ENCODE data around the gene SMTN. TPM values are rescaled to one million over a fixed set of nuclear protein-coding genes. Genes with fewer than 3 reads are reported as not detected.
A peak's percentile ranks its signal among the peaks of the same experiment; 100 is the strongest.

SMTN gene
- total and polyA plus RNA-seq, 10 of the 15 experiments (the other 5 are each of a cell fraction or from before 2014, with no cell fraction given): 0.92 to 21.9 (median 4.8) TPM

GRCh38 chr22:31080848-31081649, at the start of gene SMTN (continued):
- TF ChIP-seq TCF3 (IDR thresholded peaks at IDR 0.05; ENCODE audit: borderline replicate concordance, insufficient read depth, low read depth, low read length): 0 out of 2 replicates have a peak, but pooled peaks have one; percentile 28
- TF ChIP-seq SMARCA5 (IDR thresholded peaks at IDR 0.05): 0 out of 2 replicates have a peak, but pooled peaks have one; percentile 21
- TF ChIP-seq HDGF (IDR thresholded peaks at IDR 0.05): peak; percentile 69; the same call in 1 of the 2 replicates
- 0 out of 2 replicates have a peak, but pooled peaks have one; percentile 11 for TF ChIP-seq RFX5 (IDR thresholded peaks at IDR 0.05; ENCODE audit: low read depth, low read length)
- 0 out of 2 replicates have a peak, but pooled peaks have one; percentile 18 for TF ChIP-seq TBL1XR1 (IDR thresholded peaks at IDR 0.05; ENCODE audit: low read depth, low read length)
- TF ChIP-seq SIN3A (IDR thresholded peaks at IDR 0.05; ENCODE audit: low read depth, low read length): peak; percentile 67; the same call in 1 of the 2 replicates
- TF ChIP-seq POLR2AphosphoS2 (IDR thresholded peaks at IDR 0.05; ENCODE audit: low read depth, low read length): 0 out of 2 replicates have a peak, but pooled peaks have one; percentile 41
- TF ChIP-seq NFYB (IDR thresholded peaks at IDR 0.05; ENCODE audit: insufficient read depth, low read depth, low read length): peak; percentile 74; the same call in 1 of the 2 replicates
- TF ChIP-seq BHLHE40 (IDR thresholded peaks at IDR 0.05; ENCODE audit: borderline replicate concordance in 1 of 2, low read depth in 2 of 2, low read length in 1 of 2): peak; percentile 90 to 94
- TF ChIP-seq SP1 (IDR thresholded peaks at IDR 0.05; ENCODE audit: low read depth, low read length): peak; percentile 78
- no peak for TF ChIP-seq ZBTB4 (CRISPR knock-in tag; IDR thresholded peaks at IDR 0.05)
- TF ChIP-seq ASH2L (IDR thresholded peaks at IDR 0.05; ENCODE audit: borderline replicate concordance, low read depth): no peak
- TF ChIP-seq E2F4 (IDR thresholded peaks at IDR 0.05; ENCODE audit: low read depth, low read length): 0 out of 2 replicates have a peak, but pooled peaks have one; percentile 28
- TF ChIP-seq RB1 (IDR thresholded peaks at IDR 0.05; ENCODE audit: borderline replicate concordance): 0 out of 2 replicates have a peak, but pooled peaks have one; percentile 13
- 0 out of 2 replicates have a peak, but pooled peaks have one; percentile 16 for TF ChIP-seq CREB1 (IDR thresholded peaks at IDR 0.05; ENCODE audit: low read depth)
- no peak for TF ChIP-seq CBFB (IDR thresholded peaks at IDR 0.05; ENCODE audit: low read depth)
- TF ChIP-seq POLR2AphosphoS5 (IDR thresholded peaks at IDR 0.05; ENCODE audit: low read length): peak; percentile 50; the same call in 1 of the 2 replicates
- TF ChIP-seq ZNF207 (IDR thresholded peaks at IDR 0.05; ENCODE audit: borderline replicate concordance): 0 out of 2 replicates have a peak, but pooled peaks have one; percentile 28
- peak; percentile 91 for TF ChIP-seq POLR2A (IDR thresholded peaks at IDR 0.05; ENCODE audit: low read depth, low read length)
- TF ChIP-seq NR2F1 (conservative IDR thresholded peaks at IDR 0.05): 0 out of 2 replicates have a peak, but pooled peaks have one; percentile 28
- TF ChIP-seq GATAD2B (conservative IDR thresholded peaks at IDR 0.05; ENCODE audit: low read depth): peak; percentile 63; the same call in 1 of the 2 replicates
- peak; percentile 40; the same call in 1 of the 2 replicates for TF ChIP-seq NKRF (conservative IDR thresholded peaks at IDR 0.05)
- TF ChIP-seq SMAD5 (IDR thresholded peaks at IDR 0.05; ENCODE audit: low read depth): 0 out of 2 replicates have a peak, but pooled peaks have one; percentile 27
- TF ChIP-seq NBN (IDR thresholded peaks at IDR 0.05): 0 out of 2 replicates have a peak, but pooled peaks have one; percentile 55
